HL-60 (cell line): Measurements from ENCODE around the gene PXDC1.

Source experiments
- DNase-seq, 2 experiments: peaks; one replicate each; pipeline ENCODE4 v3.0.0-alpha.2; 2010 to 2020; ENCODE audit warnings: low read depth in 1 of 2, low spot score in 1 of 2
- H3K27ac ChIP-seq: fragments of 250-450 bp; sonication (Bioruptor Pico); replicated peaks from 2 replicates; pipeline ENCODE4 v1.5.1; 2020; ENCODE audit warnings: mild to moderate bottlenecking, moderate library complexity
- H3K27me3 ChIP-seq: fragments of 250-450 bp; sonication (Bioruptor Pico); 2 replicates; pipeline ENCODE4 v1.5.1; 2021; ENCODE audit warnings: mild to moderate bottlenecking, moderate library complexity; ENCODE audit not compliant: insufficient read depth, poor library complexity, severe bottlenecking
- H3K4me3 ChIP-seq: replicated peaks from 2 replicates; pipeline ENCODE4 v1.5.1; 2011; ENCODE audit warnings: mild to moderate bottlenecking, control low read depth, low read length; ENCODE audit not compliant: insufficient read depth
- CTCF ChIP-seq: IDR thresholded peaks from one replicate; pipeline ENCODE4 v1.5.1; 2011; ENCODE audit warnings: low read length, control low read depth, inconsistent platforms; ENCODE audit not compliant: insufficient read depth
- GABPA ChIP-seq: IDR thresholded peaks from 2 replicates; pipeline ENCODE4 v1.6.1; 2012; ENCODE audit warnings: low read depth
- POLR2AphosphoS5 ChIP-seq: IDR thresholded peaks from 2 replicates; pipeline ENCODE4 v1.6.1; 2012; ENCODE audit warnings: low read depth
- REST ChIP-seq: IDR thresholded peaks from 2 replicates; pipeline ENCODE4 v1.6.1; 2012; ENCODE audit warnings: low read depth; ENCODE audit not compliant: insufficient replicate concordance
- SPI1 ChIP-seq: IDR thresholded peaks from 2 replicates; pipeline ENCODE4 v1.6.1; 2012; ENCODE audit warnings: low read depth, mild to moderate bottlenecking, borderline replicate concordance

Gene PXDC1

DNA sequence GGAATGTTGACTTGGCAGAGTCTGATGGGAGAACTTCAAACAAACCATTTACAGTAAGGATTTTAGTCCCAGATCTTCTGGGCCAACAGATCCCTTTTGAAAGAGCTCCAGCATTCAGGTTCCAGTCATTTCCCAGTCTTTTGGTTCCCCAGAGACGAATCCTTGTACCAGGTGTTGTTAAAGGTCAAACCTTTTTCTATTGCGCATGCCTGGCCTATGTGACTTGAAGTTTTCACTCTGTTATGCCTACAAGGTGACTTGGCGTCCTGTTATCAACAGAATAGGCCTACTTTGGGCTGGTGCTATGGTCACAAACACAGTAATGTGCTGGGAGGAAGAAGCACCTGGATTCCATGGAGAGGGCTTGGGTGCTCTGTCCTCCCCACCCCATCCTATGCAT lies 52.3 kb downstream of the PXDC1 start:
- TF ChIP-seq GABPA (no peak), CTCF (no peak), REST (no peak), POLR2AphosphoS5 (no peak), SPI1 (no peak)
- no peak for DNase-seq

DNA sequence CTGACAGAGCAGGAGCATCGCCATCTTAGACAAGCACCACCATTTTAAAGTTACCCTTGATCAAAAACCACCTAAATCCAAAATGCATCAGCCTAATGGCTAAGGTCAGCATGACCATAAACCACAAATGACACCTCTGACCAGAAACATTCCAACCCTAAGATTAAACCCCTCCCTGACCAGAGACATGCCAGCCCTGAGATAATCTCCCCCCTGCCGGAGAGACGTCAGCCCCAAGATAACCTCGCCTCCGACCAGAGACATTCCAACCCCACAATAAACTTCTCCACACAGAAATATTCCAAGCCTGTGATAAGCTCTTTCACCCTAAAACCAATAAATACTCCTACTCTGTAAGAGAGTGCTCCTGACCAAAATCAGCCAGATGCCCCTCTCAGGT lies 53.5 kb downstream of the PXDC1 start:
- DNase-seq: no peak
- TF ChIP-seq SPI1: no peak
- no peak for TF ChIP-seq CTCF
- TF ChIP-seq REST: no peak
- no peak for TF ChIP-seq GABPA
- TF ChIP-seq POLR2AphosphoS5: no peak
- Histone ChIP-seq H3K27ac (no peak overlapping the region), H3K27me3 (no peaks in the 10 kb centered on the region), H3K4me3 (no peak overlapping the region)

More for the DNA sequence above, 52.3 kb downstream of the PXDC1 start:
- Histone ChIP-seq H3K4me3 (no peak overlapping the region), H3K27me3 (no peaks in the 10 kb centered on the region), H3K27ac (no peak overlapping the region)

DNA sequence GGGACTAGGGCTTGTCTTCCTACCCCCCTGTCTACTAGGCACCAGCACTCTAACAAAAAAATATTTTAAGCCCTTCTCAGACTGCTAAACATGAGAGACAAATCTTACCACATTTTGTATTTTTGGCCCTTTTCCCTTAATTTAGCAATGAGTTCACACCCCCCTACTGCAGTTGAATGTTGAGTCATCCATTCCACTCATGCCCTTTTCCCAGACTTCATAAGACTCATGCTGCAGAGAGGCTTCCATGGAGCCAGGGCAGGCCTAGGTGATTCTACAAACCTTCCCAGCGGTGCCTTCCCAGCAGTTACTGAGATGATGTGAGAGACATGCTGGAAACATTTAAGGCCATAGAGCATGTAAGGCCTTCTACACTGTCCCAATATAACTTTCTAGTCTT lies 53.9 kb downstream of the PXDC1 start:
- Histone ChIP-seq H3K4me3 (no peak overlapping the region), H3K27ac (no peak overlapping the region), H3K27me3 (no peaks in the 10 kb centered on the region)
- DNase-seq: no peak
- no peak for TF ChIP-seq SPI1
- no peak for TF ChIP-seq POLR2AphosphoS5
- no peak for TF ChIP-seq GABPA
- TF ChIP-seq REST: no peak
- no peak for TF ChIP-seq CTCF
